ENCODE data around the gene RPRD1A. TPM values are rescaled to one million over a fixed set of nuclear protein-coding genes. Genes with fewer than 3 reads are reported as not detected.
"Not testable (repeated sequence)": the region's sequence is repeated elsewhere in the genome, so short reads cannot be mapped to it uniquely, and the experiment has no call there.

RPRD1A gene
- total RNA-seq, 1 donor from 2014 or later: 58.1 TPM

DNA sequence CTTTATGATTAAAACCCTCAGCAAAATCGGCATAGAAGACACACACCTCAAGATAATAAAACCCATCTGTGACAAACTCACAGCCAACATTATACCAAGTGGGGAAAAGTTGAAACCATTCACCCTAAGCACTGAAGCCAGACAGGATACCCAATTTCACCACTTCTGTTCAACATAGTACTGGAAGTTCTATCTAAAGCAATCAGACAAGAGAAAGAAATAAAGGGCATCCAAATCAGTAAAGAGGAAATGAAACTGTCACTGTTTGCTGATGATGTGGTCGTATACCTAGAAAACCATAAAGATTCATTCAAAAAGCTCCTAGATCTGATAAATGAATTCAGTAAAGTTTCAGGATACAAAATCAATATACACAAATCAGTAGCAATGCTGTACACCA is 16.4 kb upstream of the RPRD1A start:
- intact Hi-C loops (cut with DNase I): no loop called here

DNA sequence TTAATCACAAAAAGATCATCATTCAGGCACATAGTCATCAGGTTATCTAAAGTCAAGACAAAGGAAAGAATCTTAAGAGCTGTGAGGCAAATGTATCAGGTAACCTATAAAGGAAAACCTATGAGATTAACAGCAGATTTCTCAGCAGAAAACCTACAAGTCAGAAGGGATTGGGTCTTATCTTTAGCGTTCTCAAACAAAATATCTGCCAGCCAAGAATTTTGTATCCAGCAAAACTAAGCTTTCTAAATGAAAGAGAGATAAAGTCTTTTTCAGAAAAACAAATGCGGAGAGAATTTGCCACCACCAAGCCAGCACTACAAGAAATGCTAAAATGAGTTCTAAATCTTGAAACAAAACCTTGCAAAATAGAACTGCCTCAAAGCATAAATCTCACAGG is 13.8 kb upstream of the RPRD1A start:
- ATAC-seq; intact Hi-C loops (cut with DNase I); DNase-seq (ENCODE audit: low spot score): not testable (repeated sequence)

More for the DNA sequence above, 16.4 kb upstream of the RPRD1A start:
- no peak for DNase-seq (ENCODE audit: low spot score)
- no peak for ATAC-seq

DNA sequence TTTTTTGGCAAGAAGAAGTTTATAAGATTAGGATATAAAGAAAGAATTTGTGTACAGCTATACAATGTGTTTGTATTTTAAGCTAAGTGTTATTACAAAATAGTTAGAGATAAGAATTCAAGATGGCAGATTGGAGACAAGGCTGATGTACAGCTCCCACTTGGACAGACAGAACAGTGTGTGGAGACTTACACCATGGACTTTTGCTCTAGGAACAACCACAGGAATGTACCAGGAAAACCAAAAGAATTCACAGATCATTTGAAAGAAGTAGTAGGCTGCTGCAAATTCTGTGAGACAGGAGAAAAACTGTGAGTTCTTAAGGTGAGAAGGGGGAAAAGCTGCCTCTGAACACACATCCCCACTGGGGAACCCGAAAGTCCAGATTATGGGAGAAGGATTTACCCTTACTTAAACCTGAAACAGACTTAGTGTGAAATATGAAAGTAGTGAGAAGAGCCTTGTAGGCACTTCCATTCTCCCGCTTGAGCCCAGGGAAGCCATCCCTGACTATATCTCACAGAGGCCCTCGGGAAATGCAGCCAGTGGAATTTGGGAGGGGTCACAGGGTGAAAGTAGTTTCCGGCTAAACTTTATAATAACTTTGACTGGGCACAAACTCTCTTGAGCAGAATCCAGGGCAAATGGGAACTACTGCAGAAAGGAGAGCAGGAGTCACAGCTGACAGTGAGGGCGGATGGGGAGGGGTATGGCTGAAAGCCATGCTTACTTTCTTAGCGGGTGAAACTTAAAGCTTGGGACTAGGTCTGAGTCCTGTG is 11.6 kb upstream of the RPRD1A start:
- DNase-seq (ENCODE audit: low spot score): no peak
- intact Hi-C loops (cut with DNase I): no loop called here

DNA sequence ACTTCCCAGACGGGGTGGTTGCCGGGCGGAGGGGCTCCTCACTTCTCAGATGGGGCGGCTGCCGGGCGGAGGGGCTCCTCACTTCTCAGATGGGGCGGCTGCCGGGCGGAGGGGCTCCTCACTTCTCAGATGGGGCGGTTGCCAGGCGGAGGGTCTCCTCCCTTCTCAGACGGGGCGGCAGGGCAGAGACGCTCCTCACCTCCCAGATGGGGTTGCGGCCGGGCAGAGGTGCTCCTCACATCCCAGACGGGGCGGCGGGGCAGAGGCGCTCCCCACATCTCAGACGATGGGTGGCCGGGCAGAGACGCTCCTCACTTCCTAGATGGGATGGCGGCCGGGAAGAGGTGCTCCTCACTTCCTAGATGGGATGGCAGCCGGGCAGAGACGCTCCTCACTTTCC is 10.4 kb upstream of the RPRD1A start:
- intact Hi-C loops (cut with DNase I); ATAC-seq; DNase-seq (ENCODE audit: low spot score): not testable (repeated sequence)

More for the DNA sequence above, 11.6 kb upstream of the RPRD1A start:
- ATAC-seq: no peak

DNA sequence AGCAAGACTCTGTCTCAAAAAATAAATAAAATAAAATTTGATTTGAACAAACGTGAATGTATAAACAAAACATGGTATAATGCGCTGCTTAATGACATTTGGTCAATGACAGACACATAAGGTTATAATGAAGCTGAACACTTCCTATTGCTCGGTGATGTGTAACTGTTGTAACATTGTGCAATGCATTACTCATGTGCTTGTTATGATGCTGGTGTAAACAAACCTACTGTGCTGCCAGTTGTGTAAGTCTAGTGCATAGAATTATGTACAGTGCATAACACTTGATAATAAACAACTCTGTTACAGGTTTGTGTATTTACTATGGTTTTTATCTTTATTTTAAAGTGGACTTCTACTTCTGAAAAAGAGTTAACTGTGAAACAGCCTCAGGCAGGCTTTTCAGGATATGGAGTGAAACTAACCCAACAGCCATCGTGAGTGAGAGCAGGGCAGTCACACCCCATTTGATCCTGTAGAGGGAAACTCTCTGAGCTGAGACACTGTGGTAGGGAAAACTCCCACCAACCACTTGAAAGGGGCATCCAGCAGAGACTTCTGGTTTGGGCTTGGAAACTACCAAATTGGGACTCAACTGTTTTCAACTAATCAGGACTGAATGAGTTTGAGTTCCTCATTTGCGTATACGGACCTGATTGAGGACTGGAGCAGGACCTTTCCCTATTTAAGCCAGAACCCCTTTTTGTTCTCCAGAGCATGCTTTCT is 8.7 kb upstream of the RPRD1A start:
- intact Hi-C loops (cut with DNase I): no loop called here
- no peak for ATAC-seq
- no peak for DNase-seq (ENCODE audit: low spot score)

DNA sequence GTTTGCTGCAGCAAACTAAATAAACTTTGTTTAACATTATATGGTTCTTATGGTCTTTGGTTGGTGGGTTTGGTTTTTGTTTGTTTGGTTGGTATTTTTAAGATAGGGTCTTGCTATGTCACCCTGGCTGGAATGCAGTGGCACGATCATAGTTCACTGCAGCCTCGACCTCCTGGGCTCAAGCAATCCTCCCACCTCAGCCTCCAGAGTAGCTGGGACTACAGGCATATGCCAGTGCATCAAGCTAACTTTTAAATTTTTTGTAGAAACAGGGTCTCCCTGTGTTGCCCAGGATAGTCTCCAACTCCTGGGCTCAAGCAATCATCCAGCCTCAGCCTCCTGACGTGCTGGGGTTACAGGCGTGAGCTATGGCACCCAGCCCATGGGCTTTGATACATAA is 7.1 kb upstream of the RPRD1A start:
- DNase-seq (ENCODE audit: low spot score) (no peak), ATAC-seq (no peak)
- intact Hi-C loops (cut with DNase I): no loop called here

DNA sequence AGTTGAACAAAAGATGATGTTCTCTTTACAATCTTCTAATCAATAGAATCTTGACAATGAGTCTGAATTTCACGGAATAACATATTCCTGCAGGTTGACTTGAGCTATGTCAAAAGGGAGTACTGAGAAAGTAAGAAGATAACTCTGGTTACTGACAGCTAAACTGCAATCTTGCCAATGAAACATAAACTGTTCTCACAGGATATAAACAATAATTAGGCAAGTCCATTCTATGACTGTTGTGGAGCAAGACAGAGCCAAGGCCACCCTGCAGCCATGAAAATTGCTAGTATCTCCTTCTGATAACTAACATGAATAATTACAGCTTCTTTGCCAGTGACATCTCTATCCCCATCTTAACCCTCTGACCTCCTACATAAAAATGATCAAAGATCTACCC is 6.3 kb upstream of the RPRD1A start:
- intact Hi-C loops (cut with DNase I): no loop called here

DNA sequence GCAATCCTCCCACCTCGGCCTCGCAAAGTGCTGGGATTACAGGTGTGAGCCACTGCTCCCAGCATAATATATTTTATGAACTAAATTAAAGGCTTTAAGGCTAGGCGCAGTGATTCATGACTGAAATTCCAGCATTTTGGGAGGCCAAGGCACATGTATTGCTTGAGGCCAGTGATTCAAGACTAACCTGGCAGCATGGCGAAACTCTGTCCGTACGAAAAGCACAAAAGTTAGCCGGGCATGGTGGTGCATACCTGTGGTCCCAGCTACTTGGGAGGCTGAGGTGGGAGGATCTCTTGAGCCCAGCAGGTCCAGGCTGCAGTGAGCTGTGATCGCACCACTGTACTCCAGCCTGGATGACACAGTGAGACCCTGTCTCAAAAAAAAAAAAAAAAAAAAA is 5.0 kb upstream of the RPRD1A start:
- ATAC-seq; DNase-seq (ENCODE audit: low spot score); intact Hi-C loops (cut with DNase I): not testable (repeated sequence)

More for the DNA sequence above, 6.3 kb upstream of the RPRD1A start:
- DNase-seq (ENCODE audit: low spot score) (no peak), ATAC-seq (no peak)

DNA sequence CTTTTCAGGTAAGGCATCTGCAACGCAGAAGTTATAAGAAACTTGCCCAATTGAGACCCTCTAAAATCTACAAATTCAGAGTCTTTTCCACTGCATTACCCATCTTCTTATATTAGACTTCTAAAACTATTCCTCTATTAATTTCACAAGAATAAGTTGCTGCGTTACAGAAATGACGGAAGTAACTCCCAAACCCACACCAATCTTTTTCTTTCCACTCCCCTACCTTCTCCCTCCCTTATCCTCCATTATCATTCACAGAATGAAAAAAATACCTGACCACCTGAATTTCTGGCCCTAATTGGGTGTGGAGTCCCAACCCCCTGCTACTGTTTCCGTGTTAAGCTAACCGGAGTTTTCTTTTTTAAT is 689 bp downstream of the RPRD1A start:
- no peak for DNase-seq (ENCODE audit: low spot score)
- intact Hi-C loops (cut with DNase I): no loop called here
- no peak for ATAC-seq

DNA sequence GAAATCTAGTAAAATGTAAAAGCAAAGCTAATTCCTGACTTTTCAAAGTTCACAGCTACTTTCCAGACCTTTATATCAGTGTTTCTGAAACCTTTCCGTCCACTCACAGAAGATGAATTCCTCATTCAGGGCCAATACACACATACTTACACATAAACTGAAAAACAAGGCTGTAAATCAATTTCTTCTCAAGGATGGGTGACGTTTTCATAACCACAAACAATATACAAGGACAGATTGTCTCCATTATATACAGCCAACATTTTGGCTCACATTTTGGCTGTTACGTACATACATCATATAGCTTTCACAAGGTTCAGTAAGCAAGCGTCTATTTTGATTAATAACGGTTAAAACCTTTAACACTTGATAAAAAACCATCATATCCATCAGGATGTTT is 1.4 kb downstream of the RPRD1A start:
- ATAC-seq (no peak), DNase-seq (ENCODE audit: low spot score) (no peak)
- intact Hi-C loops (cut with DNase I): no loop called here

DNA sequence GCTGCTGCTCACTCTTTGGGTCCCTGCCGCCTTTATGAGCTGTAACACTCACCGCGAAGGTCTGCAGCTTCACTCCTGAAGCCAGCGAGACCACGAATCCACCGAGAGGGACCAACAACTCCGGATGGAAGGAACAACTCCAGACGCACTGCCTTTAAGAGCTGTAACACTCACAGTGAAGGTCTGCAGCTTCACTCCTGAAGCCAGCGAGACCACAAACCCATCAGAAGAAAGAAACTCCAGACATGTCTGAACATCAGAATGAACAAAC is 2.6 kb downstream of the RPRD1A start:
- DNase-seq (ENCODE audit: low spot score); intact Hi-C loops (cut with DNase I); ATAC-seq: not testable (repeated sequence)

DNA sequence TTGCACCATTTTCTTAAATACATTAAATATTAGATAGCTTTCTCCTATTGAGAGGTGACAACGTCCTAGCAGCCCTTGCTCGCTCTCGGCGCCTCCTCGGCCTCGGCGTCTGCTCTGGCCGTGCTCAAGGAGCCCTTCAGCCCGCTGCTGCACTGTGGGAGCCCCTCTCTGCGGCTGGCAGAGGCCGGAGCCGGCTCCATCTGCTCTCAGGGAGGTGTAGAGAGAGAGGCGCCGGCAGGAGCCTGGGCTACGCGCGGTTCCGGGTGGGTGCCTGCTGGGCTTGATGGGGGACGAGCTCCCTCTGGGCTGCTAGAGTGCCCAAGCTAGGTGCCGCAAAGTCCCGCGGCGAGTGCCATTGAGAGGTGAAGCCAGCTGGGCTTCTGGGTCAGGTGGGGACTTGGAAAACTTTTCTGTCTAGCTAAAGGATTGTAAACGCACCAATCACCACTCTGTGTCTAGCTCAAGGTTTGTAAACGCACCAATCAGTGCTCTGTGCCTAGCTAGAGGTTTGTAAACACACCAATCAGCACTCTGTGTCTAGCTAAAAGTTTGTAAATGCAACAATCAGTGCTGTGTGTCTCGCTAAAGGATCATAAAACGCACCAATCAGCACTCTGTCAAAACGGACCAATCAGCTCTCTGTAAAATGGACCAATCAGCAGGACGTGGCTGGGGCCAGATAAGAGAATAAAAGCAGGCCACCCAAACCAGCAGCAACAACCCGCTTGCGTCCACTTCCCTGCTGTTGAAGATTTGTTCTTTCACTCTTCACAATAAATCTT is 3.1 kb downstream of the RPRD1A start:
- intact Hi-C loops (cut with DNase I): no loop called here
- ATAC-seq (no peak), DNase-seq (ENCODE audit: low spot score) (no peak)

DNA sequence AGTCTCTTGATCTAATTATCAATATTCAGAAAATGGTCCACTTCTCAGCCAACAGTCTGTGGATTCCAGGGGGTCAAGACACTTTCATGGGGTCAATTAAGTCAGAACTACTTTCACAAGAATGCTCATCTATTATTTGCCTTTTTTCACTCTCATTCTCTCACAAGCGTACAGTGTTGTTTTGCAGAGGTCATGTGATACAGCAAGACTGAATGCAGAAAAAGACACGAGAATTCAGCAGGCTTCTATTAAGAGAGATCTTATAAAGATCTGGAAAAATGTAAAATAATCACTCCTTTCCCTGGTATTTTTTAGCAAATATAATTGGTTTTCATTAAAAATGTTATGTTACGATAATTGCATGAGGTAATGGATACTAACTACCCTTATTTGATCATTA is 8.7 kb downstream of the RPRD1A start:
- DNase-seq (ENCODE audit: low spot score): no peak
- intact Hi-C loops (cut with DNase I): no loop called here
- ATAC-seq: no peak

DNA sequence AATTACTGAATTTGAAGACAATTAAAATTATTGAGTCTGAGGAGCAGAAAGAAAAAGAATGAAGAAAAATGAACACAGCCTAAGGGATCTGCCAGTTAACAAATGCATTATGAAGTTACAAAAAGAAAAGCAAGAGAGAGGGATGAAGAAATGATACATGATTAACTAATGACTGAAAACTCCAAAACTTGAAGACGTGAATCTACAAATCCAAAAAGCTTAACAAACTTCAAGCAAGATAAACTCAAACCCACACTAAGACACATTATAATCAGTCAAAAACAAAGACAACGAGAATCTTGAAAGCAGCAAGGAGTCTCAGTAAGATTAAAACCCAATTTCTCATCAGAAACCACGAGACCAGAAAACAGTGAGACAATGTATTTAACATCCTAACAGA is 15.6 kb downstream of the RPRD1A start:
- no peak for DNase-seq (ENCODE audit: low spot score)
- intact Hi-C loops (cut with DNase I): no loop called here

DNA sequence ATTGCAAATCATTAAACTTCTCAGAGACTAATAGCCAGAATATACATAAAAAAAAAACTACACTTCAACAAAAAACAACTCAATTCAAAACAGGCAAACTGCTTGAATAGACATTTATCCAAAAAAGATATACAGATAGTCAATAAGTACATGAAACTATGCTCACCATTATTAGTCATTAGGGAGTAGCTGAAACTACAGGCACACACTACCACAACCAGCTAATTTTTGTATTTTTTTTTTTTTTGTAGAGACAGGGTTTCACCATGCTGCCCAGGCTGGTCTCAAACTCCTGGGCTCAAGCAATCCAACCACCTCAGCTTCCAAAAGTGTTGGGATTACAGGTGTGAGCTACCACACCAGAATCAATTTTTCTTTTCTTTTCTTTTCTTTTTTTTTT is 16.9 kb downstream of the RPRD1A start:
- DNase-seq (ENCODE audit: low spot score) (no peak), ATAC-seq (no peak)
- intact Hi-C loops (cut with DNase I): no loop called here

More for the DNA sequence above, 15.6 kb downstream of the RPRD1A start:
- ATAC-seq: no peak

DNA sequence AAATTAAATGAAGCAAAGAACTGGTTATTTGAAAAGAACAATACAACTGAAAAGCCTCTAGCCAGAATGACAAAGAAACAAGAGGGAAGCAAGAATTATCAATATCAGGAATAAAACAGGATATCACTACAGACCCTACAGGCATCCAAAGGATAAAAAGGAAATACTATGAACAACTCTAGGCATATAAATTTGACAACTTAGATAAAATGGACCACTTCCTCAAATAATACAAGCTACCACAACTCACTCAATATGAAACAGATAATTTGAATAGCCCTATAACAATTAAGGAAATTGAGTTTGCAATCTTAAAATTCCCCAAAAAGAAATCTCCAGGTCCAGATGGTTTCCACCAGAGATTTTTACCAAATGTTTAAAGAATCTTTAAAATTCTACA is 19.8 kb downstream of the RPRD1A start:
- intact Hi-C loops (cut with DNase I): no loop called here
- ATAC-seq (no peak), DNase-seq (ENCODE audit: low spot score) (no peak)

DNA sequence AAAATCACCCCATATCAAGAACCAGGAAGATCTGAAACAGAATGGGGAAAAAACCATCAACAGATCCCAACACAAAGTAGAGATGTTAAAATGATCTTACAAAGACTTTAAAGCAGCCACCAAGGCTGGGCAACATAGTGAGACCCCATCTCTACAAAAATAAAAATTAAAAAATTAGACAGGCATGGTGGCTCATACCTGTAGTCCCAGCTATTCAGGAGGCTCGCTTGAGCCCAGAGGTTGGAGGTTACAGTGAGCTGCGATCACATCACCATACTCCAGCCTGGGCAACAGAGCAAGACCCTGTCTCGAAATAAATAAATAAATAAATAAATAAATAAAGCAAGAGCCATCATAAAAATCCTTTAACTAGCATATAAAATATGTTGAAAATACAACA is 20.5 kb downstream of the RPRD1A start:
- no peak for ATAC-seq
- no peak for DNase-seq (ENCODE audit: low spot score)
- intact Hi-C loops (cut with DNase I): no loop called here

DNA sequence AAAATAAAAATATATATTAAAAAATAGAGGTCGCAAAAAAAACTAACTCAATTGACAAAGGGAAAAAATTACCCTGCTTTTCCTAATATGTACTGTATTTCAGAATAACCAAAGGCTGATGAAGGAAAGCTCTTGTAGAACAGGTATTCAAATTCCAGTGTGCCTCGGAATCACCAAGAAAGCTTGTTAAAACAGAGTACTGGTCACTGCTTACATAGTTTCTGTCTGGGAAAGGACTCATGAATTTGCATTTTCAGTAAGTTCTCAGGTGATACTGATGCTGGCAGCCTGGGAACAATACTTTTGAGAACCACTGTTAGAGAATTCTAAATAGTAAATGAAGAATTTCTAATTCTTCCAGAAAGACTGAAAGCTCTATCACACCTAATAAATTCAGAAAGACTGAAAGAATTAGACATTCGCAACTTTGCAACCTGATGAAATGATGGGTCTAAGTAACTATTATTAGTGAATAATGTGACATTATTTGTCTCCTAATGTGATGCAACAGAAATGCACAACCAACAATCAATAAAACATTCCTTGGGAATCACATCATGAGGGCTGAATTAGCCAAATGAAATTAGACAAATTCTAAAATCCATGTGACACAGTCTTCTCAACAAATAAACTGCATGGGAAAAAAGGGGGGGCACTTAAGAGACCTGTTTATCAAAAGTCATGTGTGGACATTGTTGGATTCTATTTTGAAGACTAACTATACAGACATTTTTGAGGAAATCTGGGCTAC is 21.9 kb downstream of the RPRD1A start:
- ATAC-seq (no peak), DNase-seq (ENCODE audit: low spot score) (no peak)
- intact Hi-C loops (cut with DNase I): no loop called here

DNA sequence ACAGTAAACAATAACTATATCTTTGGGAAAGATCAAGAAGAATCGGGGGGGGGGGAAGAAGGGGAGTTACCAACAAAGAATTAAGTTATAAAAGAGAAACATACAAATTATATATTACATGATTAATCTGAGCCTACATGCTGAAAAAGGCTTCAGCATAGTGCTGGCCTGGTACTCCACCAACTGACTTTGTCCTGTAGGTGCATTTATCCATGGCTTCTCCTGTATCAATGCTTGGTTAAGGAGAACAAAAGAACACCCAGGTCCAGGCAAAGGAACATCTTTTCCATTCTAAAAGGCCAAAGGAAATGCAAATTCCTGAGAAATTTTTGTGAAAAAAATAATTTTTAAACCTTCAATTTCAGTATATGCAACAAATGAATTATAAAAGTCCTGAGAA is 24.2 kb downstream of the RPRD1A start:
- ATAC-seq (no peak), DNase-seq (ENCODE audit: low spot score) (no peak)
- intact Hi-C loops (cut with DNase I): no loop called here
